ENCODE data around the gene USP47. TPM values are rescaled to one million over a fixed set of nuclear protein-coding genes. Genes with fewer than 3 reads are reported as not detected.

The USP47 gene
- total and polyA plus RNA-seq, 7 experiments from 2014 or later = 42.1 to 72.4 (median 59.1) TPM

GRCh38 chr11:11981364-11981763 is 139.6 kb downstream of the USP47 start:
- H3K9me3 ChIP-seq (ENCODE audit: control insufficient read depth in 2 of 3, low read length in 3 of 3) = no peaks in the 10 kb centered on the region

DNA sequence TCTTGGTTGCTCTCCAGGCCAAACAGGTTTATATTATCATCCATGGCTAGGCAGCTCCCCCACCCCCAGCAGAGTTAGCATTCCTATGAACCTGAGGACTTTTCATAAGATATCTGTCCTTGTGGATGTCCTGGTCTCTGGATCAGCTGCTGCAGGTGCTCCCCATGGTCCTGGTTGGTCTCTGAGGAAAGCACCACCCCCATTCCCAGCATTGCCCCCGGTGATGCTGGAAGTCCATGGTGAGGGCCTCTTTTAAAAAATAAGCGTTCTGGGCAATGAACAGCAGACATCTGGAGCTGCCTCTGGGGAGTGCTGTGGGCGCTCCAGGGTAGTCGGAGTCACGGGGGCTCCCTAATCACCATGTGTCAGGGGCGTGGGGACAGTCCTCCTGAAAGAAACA is 140.1 kb downstream of the USP47 start:
- no peak overlapping the region for H3K27ac ChIP-seq (ENCODE audit: low read depth, low read length)
- no peaks in the 10 kb centered on the region for H3K9me3 Mint-ChIP-seq
- ATAC-seq = no peak
- H3K36me3 Mint-ChIP-seq = no peaks in the 10 kb centered on the region
- DNase-seq = no peak
- H3K4me3 Mint-ChIP-seq = no peak overlapping the region
- no peaks in the 10 kb centered on the region for H3K36me3 ChIP-seq (ENCODE audit: control insufficient read depth in 2 of 3, insufficient read depth in 3 of 3, low read length in 3 of 3)
- intact Hi-C loops (cut with micrococcal nuclease) = no loop called here
- H3K4me3 ChIP-seq (ENCODE audit: low read length) = no peak overlapping the region
- H3K27ac Mint-ChIP-seq = no peak overlapping the region
- ChIA-PET POLR2A (no interaction called here), CTCF (no interaction called here)
- peaks cover 0 to 7% (median 0%) of the 10 kb centered on the region in 7 donors for H3K4me1 Mint-ChIP-seq
- no peaks in the 10 kb centered on the region for H3K9me3 ChIP-seq (ENCODE audit: control insufficient read depth in 2 of 3, low read length in 3 of 3)
- H3K4me1 ChIP-seq (ENCODE audit: control insufficient read depth in 2 of 2, insufficient read depth in 2 of 2, low read length in 2 of 2) = no peaks in the 10 kb centered on the region
- no peaks in the 10 kb centered on the region for H3K27me3 ChIP-seq (ENCODE audit: control insufficient read depth in 2 of 2, insufficient read depth in 2 of 2, low read length in 2 of 2)
- H3K27me3 Mint-ChIP-seq = peaks cover 0 to 9% (median 0%) of the 10 kb centered on the region in 5 donors

More at GRCh38 chr11:11981364-11981763, 139.6 kb downstream of the USP47 start:
- POLR2A ChIA-PET = no interaction called here
- DNase-seq = no peak
- Mint-ChIP-seq H3K27me3 (peaks cover 0 to 9% (median 0%) of the 10 kb centered on the region in 5 donors), H3K4me3 (no peak overlapping the region), H3K36me3 (no peaks in the 10 kb centered on the region), H3K4me1 (peaks cover 0 to 7% (median 0%) of the 10 kb centered on the region in 7 donors), H3K27ac (no peak overlapping the region), H3K9me3 (no peaks in the 10 kb centered on the region)
- Histone ChIP-seq H3K4me1 (ENCODE audit: control insufficient read depth in 2 of 2, insufficient read depth in 2 of 2, low read length in 2 of 2) (no peaks in the 10 kb centered on the region), H3K4me3 (ENCODE audit: low read length) (no peak overlapping the region), H3K27ac (ENCODE audit: low read depth, low read length) (no peak overlapping the region), H3K36me3 (ENCODE audit: control insufficient read depth in 2 of 3, insufficient read depth in 3 of 3, low read length in 3 of 3) (no peaks in the 10 kb centered on the region), H3K27me3 (ENCODE audit: control insufficient read depth in 2 of 2, insufficient read depth in 2 of 2, low read length in 2 of 2) (no peaks in the 10 kb centered on the region)
- ATAC-seq = no peak
- intact Hi-C loops (cut with micrococcal nuclease) = no loop called here
- CTCF ChIA-PET = no interaction called here

GRCh38 chr11:11982461-11982860 is 140.7 kb downstream of the USP47 start:
- Histone ChIP-seq H3K27me3 (ENCODE audit: control insufficient read depth in 2 of 2, insufficient read depth in 2 of 2, low read length in 2 of 2) (no peaks in the 10 kb centered on the region), H3K4me1 (ENCODE audit: control insufficient read depth in 2 of 2, insufficient read depth in 2 of 2, low read length in 2 of 2) (no peaks in the 10 kb centered on the region), H3K27ac (ENCODE audit: low read depth, low read length) (no peak overlapping the region), H3K36me3 (ENCODE audit: control insufficient read depth in 2 of 3, insufficient read depth in 3 of 3, low read length in 3 of 3) (no peaks in the 10 kb centered on the region), H3K4me3 (ENCODE audit: low read length) (no peak overlapping the region), H3K9me3 (ENCODE audit: control insufficient read depth in 2 of 3, low read length in 3 of 3) (no peaks in the 10 kb centered on the region)
- DNase-seq (no peak), ATAC-seq (no peak)
- H3K4me3 Mint-ChIP-seq = no peak overlapping the region
- peaks cover 0 to 6% (median 0%) of the 10 kb centered on the region in 5 donors for H3K27me3 Mint-ChIP-seq
- CTCF ChIA-PET = interaction anchor here (0.6 kb wide), 1 partner anchor 493 kb away, joined by 3 read pairs; no protein-coding TSS in a partner anchor
- no peaks in the 10 kb centered on the region for H3K36me3 Mint-ChIP-seq
- H3K27ac Mint-ChIP-seq = no peak overlapping the region
- H3K9me3 Mint-ChIP-seq = no peaks in the 10 kb centered on the region
- POLR2A ChIA-PET = no interaction called here
- H3K4me1 Mint-ChIP-seq = peaks cover 0 to 3% (median 0%) of the 10 kb centered on the region in 7 donors
- intact Hi-C loops (cut with micrococcal nuclease) = no loop called here

GRCh38 chr11:11982975-11983374 is 141.2 kb downstream of the USP47 start:
- Mint-ChIP-seq H3K27me3 (peaks cover 0 to 6% (median 0%) of the 10 kb centered on the region in 5 donors), H3K9me3 (no peaks in the 10 kb centered on the region), H3K4me3 (no peak overlapping the region), H3K27ac (no peak overlapping the region), H3K4me1 (peaks cover 0 to 6% (median 0%) of the 10 kb centered on the region in 7 donors), H3K36me3 (no peaks in the 10 kb centered on the region)
- no peaks in the 10 kb centered on the region for H3K36me3 ChIP-seq (ENCODE audit: control insufficient read depth in 2 of 3, insufficient read depth in 3 of 3, low read length in 3 of 3)
- H3K4me1 ChIP-seq (ENCODE audit: control insufficient read depth in 2 of 2, insufficient read depth in 2 of 2, low read length in 2 of 2) = no peaks in the 10 kb centered on the region
- no peaks in the 10 kb centered on the region for H3K27me3 ChIP-seq (ENCODE audit: control insufficient read depth in 2 of 2, insufficient read depth in 2 of 2, low read length in 2 of 2)
- DNase-seq (no peak), ATAC-seq (no peak)
- no peak overlapping the region for H3K4me3 ChIP-seq (ENCODE audit: low read length)
- no peaks in the 10 kb centered on the region for H3K9me3 ChIP-seq (ENCODE audit: control insufficient read depth in 2 of 3, low read length in 3 of 3)
- no peak overlapping the region for H3K27ac ChIP-seq (ENCODE audit: low read depth, low read length)
- intact Hi-C loops (cut with micrococcal nuclease) = no loop called here
- POLR2A ChIA-PET = no interaction called here
- CTCF ChIA-PET = interaction anchor here (0.6 kb wide), 1 partner anchor 494 kb away, joined by 3 read pairs; no protein-coding TSS in a partner anchor

- Mint-ChIP-seq H3K27ac (no peak overlapping the region), H3K9me3 (no peaks in the 10 kb centered on the region), H3K4me3 (no peak overlapping the region), H3K27me3 (peaks cover 0 to 4% (median 0%) of the 10 kb centered on the region in 5 donors), H3K4me1 (peaks cover 0 to 7% (median 0%) of the 10 kb centered on the region in 7 donors), H3K36me3 (no peaks in the 10 kb centered on the region)
- Histone ChIP-seq H3K4me1 (ENCODE audit: control insufficient read depth in 2 of 2, insufficient read depth in 2 of 2, low read length in 2 of 2) (no peaks in the 10 kb centered on the region), H3K27ac (ENCODE audit: low read depth, low read length) (no peak overlapping the region), H3K4me3 (ENCODE audit: low read length) (no peak overlapping the region), H3K27me3 (ENCODE audit: control insufficient read depth in 2 of 2, insufficient read depth in 2 of 2, low read length in 2 of 2) (no peaks in the 10 kb centered on the region), H3K9me3 (ENCODE audit: control insufficient read depth in 2 of 3, low read length in 3 of 3) (no peaks in the 10 kb centered on the region), H3K36me3 (ENCODE audit: control insufficient read depth in 2 of 3, insufficient read depth in 3 of 3, low read length in 3 of 3) (no peaks in the 10 kb centered on the region)
- no peak for ATAC-seq
- DNase-seq = no peak
- ChIA-PET POLR2A (no interaction called here), CTCF (no interaction called here)
- intact Hi-C loops (cut with micrococcal nuclease) = no loop called here
Measured at GRCh38 chr11:11983427-11983826, 141.7 kb downstream of the USP47 start.

DNA sequence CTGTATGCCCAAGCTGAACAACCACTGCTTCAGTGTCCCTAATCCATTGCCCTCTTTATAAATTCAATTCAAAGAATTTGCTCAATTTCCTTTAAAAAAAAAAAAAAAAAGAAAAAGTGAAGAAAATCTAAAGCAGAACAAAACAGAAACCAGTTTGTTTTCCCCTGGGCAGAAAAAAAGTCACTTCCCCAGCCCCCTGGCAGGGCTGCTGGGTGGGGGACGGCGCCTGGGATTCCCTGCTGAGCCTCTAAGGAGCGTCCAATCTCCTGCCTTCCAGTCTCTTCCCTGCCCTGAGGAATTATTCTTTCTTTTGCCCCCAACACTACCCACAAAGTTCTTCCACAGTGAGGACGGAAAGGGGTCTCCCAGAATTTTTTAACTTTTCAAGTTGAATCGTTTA is 142.8 kb downstream of the USP47 start:
- H3K27me3 ChIP-seq (ENCODE audit: control insufficient read depth in 2 of 2, insufficient read depth in 2 of 2, low read length in 2 of 2) = no peaks in the 10 kb centered on the region
- CTCF ChIA-PET = no interaction called here

DNA sequence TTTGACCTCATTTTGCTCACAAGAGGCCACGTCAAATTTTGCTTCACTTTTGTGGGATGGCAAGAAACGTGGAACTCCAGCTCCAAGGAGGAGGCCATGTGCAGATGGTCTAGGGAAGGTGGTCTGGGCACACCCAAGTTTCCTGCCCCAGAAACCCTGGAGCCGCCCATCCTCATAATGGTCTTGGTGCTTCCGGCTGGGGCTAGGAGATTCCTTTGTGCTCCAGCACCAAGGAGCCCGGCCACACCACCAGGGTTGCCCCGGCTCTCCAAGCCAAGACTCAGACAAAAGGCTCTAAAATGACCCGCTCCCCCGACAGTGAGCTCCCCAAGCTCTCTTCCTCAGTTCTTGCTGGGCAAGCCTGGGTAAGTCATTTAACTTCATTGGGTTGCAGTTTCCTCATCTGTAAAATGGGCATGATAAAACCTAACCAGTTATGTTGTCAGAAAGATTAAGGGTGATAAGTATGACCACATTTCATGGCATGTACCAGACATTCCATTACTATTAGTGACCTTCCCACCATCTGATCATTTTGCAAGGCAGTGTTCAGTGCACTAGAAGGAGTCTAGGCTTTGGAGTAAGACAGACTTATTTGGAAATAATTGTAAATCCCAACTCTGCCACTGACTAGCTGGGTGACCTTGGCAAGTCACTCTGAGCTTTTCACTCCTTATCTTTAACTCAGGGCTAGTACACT is 143.4 kb downstream of the USP47 start:
- Histone ChIP-seq H3K4me3 (ENCODE audit: low read length) (no peak overlapping the region), H3K27ac (ENCODE audit: low read depth, low read length) (no peak overlapping the region), H3K27me3 (ENCODE audit: control insufficient read depth in 2 of 2, insufficient read depth in 2 of 2, low read length in 2 of 2) (no peaks in the 10 kb centered on the region), H3K4me1 (ENCODE audit: control insufficient read depth in 2 of 2, insufficient read depth in 2 of 2, low read length in 2 of 2) (no peaks in the 10 kb centered on the region), H3K9me3 (ENCODE audit: control insufficient read depth in 2 of 3, low read length in 3 of 3) (no peaks in the 10 kb centered on the region), H3K36me3 (ENCODE audit: control insufficient read depth in 2 of 3, insufficient read depth in 3 of 3, low read length in 3 of 3) (no peaks in the 10 kb centered on the region)
- CTCF ChIA-PET = interaction anchor here (0.6 kb wide), 1 partner anchor 200 kb away, joined by 3 read pairs; no protein-coding TSS in a partner anchor
- intact Hi-C loops (cut with micrococcal nuclease) = no loop called here
- Mint-ChIP-seq H3K27me3 (peaks cover 0 to 4% (median 0%) of the 10 kb centered on the region in 5 donors), H3K9me3 (no peaks in the 10 kb centered on the region), H3K4me3 (no peak overlapping the region), H3K27ac (no peak overlapping the region), H3K4me1 (peaks cover 0 to 7% (median 0%) of the 10 kb centered on the region in 7 donors), H3K36me3 (no peaks in the 10 kb centered on the region)
- POLR2A ChIA-PET = no interaction called here
- ATAC-seq (no peak), DNase-seq (no peak)

More for the DNA sequence above, 142.8 kb downstream of the USP47 start:
- Histone ChIP-seq H3K9me3 (ENCODE audit: control insufficient read depth in 2 of 3, low read length in 3 of 3) (no peaks in the 10 kb centered on the region), H3K4me1 (ENCODE audit: control insufficient read depth in 2 of 2, insufficient read depth in 2 of 2, low read length in 2 of 2) (no peaks in the 10 kb centered on the region), H3K27ac (ENCODE audit: low read depth, low read length) (no peak overlapping the region), H3K36me3 (ENCODE audit: control insufficient read depth in 2 of 3, insufficient read depth in 3 of 3, low read length in 3 of 3) (no peaks in the 10 kb centered on the region), H3K4me3 (ENCODE audit: low read length) (no peak overlapping the region)
- H3K9me3 Mint-ChIP-seq = no peaks in the 10 kb centered on the region
- no peak for ATAC-seq
- POLR2A ChIA-PET = no interaction called here
- no peak overlapping the region for H3K4me3 Mint-ChIP-seq
- H3K27me3 Mint-ChIP-seq = peaks cover 0 to 4% (median 0%) of the 10 kb centered on the region in 5 donors
- H3K4me1 Mint-ChIP-seq = peaks cover 0 to 7% (median 0%) of the 10 kb centered on the region in 7 donors
- intact Hi-C loops (cut with micrococcal nuclease) = no loop called here
- no peak overlapping the region for H3K27ac Mint-ChIP-seq
- H3K36me3 Mint-ChIP-seq = no peaks in the 10 kb centered on the region
- no peak for DNase-seq

Data from naive thymus-derived CD4-positive, alpha-beta T cell (primary cell).